Astrocyte (in vitro differentiated cells and primary cell): ENCODE measurements around the gene ARF1. TPM values are rescaled to one million over a fixed set of nuclear protein-coding genes. Genes with fewer than 3 reads are reported as not detected.

Experiments used
- DNase-seq: peaks from one replicate; pipeline ENCODE4 v3.0.0-alpha.2; 2010; ENCODE audit warnings: low read depth
- FAIRE-seq: peaks from 2 replicates; lab custom pipeline; 2011; peaks lifted over from hg19 to GRCh38; lab: Jason Lieb, UNC
- H2AFZ ChIP-seq: 2 replicates; pipeline ENCODE4 v1.6.0; 2012; ENCODE audit warnings: low read depth, low read length, inconsistent platforms
- H3K27ac ChIP-seq: 2 replicates; pipeline ENCODE4 v1.5.1; 2011; ENCODE audit warnings: low read depth, low read length, inconsistent platforms
- H3K27me3 ChIP-seq: 2 replicates; pipeline ENCODE4 v1.6.0; 2011; ENCODE audit warnings: low read length, inconsistent platforms; ENCODE audit not compliant: insufficient read depth
- H3K36me3 ChIP-seq: 2 replicates; pipeline ENCODE4 v1.5.1; 2011; ENCODE audit warnings: low read length, inconsistent platforms; ENCODE audit not compliant: insufficient read depth
- H3K4me1 ChIP-seq: 2 replicates; pipeline ENCODE4 v1.5.1; 2011; ENCODE audit warnings: low read length, inconsistent platforms; ENCODE audit not compliant: insufficient read depth
- H3K4me2 ChIP-seq: 2 replicates; pipeline ENCODE4 v1.6.0; 2012; ENCODE audit warnings: low read length, inconsistent platforms
- H3K4me3 ChIP-seq: 2 replicates; pipeline ENCODE4 v1.5.1; 2011; ENCODE audit warnings: low read depth, mild to moderate bottlenecking, low read length, inconsistent platforms; ENCODE audit not compliant: insufficient read depth
- H3K79me2 ChIP-seq: 2 replicates; pipeline ENCODE4 v1.6.0; 2012; ENCODE audit warnings: mild to moderate bottlenecking, low read length, inconsistent platforms; ENCODE audit not compliant: insufficient read depth
- H3K9ac ChIP-seq: 2 replicates; pipeline ENCODE4 v1.6.0; 2012; ENCODE audit warnings: mild to moderate bottlenecking, low read length, inconsistent platforms
- H3K9me3 ChIP-seq: 2 replicates; pipeline ENCODE4 v1.5.1; 2012; ENCODE audit warnings: low read depth, mild to moderate bottlenecking, low read length, inconsistent platforms; ENCODE audit not compliant: insufficient read depth
- H4K20me1 ChIP-seq: 2 replicates; pipeline ENCODE4 v1.6.0; 2012; ENCODE audit warnings: low read length, inconsistent platforms; ENCODE audit not compliant: insufficient read depth
- H3K27ac Mint-ChIP-seq: one replicate; pipeline ENCODE4 v1.8.0; 2021; ENCODE audit warnings: mild to moderate bottlenecking, mixed read lengths; ENCODE audit not compliant: unreplicated experiment
- H3K27me3 Mint-ChIP-seq: one replicate; pipeline ENCODE4 v1.8.0; 2021; ENCODE audit warnings: low read depth, mixed read lengths; ENCODE audit not compliant: unreplicated experiment
- H3K36me3 Mint-ChIP-seq: one replicate; pipeline ENCODE4 v1.8.0; 2021; ENCODE audit warnings: low read depth, mixed read lengths; ENCODE audit not compliant: unreplicated experiment
- H3K4me1 Mint-ChIP-seq: one replicate; pipeline ENCODE4 v1.8.0; 2021; ENCODE audit warnings: low read depth, mixed read lengths; ENCODE audit not compliant: unreplicated experiment
- H3K4me3 Mint-ChIP-seq: one replicate; pipeline ENCODE4 v1.8.0; 2021; ENCODE audit warnings: mild to moderate bottlenecking, moderate library complexity, mixed read lengths; ENCODE audit not compliant: unreplicated experiment
- H3K9me3 Mint-ChIP-seq: one replicate; pipeline ENCODE4 v1.8.0; 2021; ENCODE audit warnings: mild to moderate bottlenecking, mixed read lengths; ENCODE audit not compliant: unreplicated experiment
- EZH2 ChIP-seq: IDR thresholded peaks from 2 replicates; pipeline ENCODE4 v1.6.1; 2012; ENCODE audit warnings: mild to moderate bottlenecking, low read length, inconsistent platforms; ENCODE audit not compliant: insufficient read depth
- total RNA-seq: library from RNA; stranded (reverse); gene quantifications from 2 replicates; pipeline ENCODE4 v1.2.1, GENCODE V29; 2021
- TF ChIP-seq, protein P1 (sequence below): IDR thresholded peaks from 2 replicates; pipeline ENCODE4 v1.5.1; 2011; ENCODE audit warnings: low read depth, mild to moderate bottlenecking, inconsistent platforms, low read length, moderate library complexity; ENCODE audit not compliant: insufficient read depth

ARF1 gene
- total RNA-seq, 1 donor from 2014 or later: 431 TPM

DNA sequence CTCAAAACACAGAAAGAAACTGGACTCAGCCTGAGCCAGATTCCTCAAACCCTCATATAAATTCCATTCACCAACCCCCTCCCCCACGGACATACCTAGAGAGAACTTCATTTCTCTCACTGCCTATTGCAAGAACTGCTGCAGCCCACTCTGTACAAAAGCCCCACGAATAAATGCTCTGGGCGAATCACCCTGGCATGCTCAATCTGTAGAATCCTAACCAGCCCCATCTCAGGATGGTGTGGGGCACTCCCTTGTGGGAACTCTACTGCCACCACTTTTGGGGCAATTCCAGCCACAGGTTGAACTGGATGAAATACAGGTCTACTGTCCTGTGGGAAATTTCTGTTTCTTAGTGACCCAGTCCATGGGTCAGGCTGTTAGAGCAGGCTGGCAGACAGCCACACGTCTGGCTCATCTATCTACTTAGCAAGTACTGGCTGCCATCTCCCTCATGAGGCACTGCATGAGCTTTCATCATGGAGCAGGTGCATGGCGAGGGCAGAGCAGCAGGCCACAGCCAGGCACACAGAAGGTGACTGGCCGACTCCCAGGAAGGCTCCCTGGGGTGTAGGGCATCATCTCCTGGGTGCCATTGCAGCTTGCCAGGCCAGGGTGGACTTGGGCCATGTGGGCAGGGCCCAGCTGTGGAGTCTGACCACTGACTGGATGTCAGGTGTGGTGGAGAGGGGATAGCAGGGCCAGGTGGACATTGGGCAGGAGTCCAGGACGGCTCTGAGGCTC lies 22.2 kb downstream of the ARF1 start:
- peak overlapping the region; percentile 20 for H3K27ac Mint-ChIP-seq
- Histone ChIP-seq H3K27me3 (no peaks in the 10 kb centered on the region), H4K20me1 (peaks cover 23% of the 10 kb centered on the region), H3K27ac (no peak overlapping the region), H3K79me2 (peaks cover 60% of the 10 kb centered on the region), H2AFZ (no peak overlapping the region), H3K4me2 (no peak overlapping the region), H3K4me1 (peaks cover 8% of the 10 kb centered on the region), H3K9ac (no peak overlapping the region), H3K4me3 (no peak overlapping the region), H3K9me3 (no peaks in the 10 kb centered on the region), H3K36me3 (no peaks in the 10 kb centered on the region)
- H3K36me3 Mint-ChIP-seq: peaks cover 6% of the 10 kb centered on the region
- H3K27me3 Mint-ChIP-seq: no peaks in the 10 kb centered on the region
- H3K9me3 Mint-ChIP-seq: no peaks in the 10 kb centered on the region
- H3K4me3 Mint-ChIP-seq: peak overlapping the region; percentile 91
- FAIRE-seq (no peak), DNase-seq (no peak)
- peaks cover 13% of the 10 kb centered on the region for H3K4me1 Mint-ChIP-seq
- no peak for TF ChIP-seq EZH2
- TF ChIP-seq, protein P1, sequence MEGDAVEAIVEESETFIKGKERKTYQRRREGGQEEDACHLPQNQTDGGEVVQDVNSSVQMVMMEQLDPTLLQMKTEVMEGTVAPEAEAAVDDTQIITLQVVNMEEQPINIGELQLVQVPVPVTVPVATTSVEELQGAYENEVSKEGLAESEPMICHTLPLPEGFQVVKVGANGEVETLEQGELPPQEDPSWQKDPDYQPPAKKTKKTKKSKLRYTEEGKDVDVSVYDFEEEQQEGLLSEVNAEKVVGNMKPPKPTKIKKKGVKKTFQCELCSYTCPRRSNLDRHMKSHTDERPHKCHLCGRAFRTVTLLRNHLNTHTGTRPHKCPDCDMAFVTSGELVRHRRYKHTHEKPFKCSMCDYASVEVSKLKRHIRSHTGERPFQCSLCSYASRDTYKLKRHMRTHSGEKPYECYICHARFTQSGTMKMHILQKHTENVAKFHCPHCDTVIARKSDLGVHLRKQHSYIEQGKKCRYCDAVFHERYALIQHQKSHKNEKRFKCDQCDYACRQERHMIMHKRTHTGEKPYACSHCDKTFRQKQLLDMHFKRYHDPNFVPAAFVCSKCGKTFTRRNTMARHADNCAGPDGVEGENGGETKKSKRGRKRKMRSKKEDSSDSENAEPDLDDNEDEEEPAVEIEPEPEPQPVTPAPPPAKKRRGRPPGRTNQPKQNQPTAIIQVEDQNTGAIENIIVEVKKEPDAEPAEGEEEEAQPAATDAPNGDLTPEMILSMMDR: no peak

DNA sequence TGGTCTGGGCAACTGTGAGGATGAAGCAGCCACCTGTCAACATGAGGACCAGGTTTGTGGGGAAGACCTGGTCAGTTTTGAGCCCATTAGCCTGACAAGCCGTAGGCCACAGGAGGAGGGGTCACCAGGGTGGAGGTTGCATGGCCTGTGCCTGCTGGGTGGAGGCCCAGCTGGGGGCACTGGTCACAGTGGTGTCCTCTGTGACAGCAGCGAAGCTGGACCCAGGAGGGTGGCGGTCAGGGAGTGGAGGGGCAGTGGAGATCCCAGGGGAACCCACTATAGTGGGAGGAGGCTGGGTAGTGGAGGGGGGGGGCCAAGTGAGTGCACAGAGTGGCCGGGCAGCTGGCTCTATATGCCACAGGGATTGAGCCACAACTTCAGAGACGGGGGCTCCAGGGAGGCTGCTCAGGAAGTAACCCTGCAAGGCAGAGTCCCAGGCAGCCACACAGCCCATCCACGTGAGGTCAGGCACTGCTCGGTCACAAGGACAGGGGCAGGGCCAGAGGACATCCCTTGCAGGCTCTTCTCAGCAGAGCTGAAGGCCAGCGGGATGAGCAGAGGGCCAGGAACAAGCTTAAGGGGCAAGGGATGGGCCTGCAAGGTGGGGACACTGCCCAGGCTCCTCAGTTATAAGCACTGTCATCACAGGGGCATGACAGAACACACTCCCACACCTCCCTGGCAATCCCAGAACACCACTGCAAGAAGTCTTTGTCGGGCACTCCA lies 22.9 kb downstream of the ARF1 start:
- no peak overlapping the region for H3K27ac Mint-ChIP-seq
- Histone ChIP-seq H3K27me3 (no peaks in the 10 kb centered on the region), H3K4me3 (no peak overlapping the region), H4K20me1 (peaks cover 16% of the 10 kb centered on the region), H3K79me2 (peaks cover 53% of the 10 kb centered on the region), H3K4me1 (peaks cover 14% of the 10 kb centered on the region), H3K4me2 (no peak overlapping the region), H2AFZ (no peak overlapping the region), H3K27ac (no peak overlapping the region), H3K36me3 (no peaks in the 10 kb centered on the region), H3K9me3 (no peaks in the 10 kb centered on the region), H3K9ac (no peak overlapping the region)
- H3K27me3 Mint-ChIP-seq: no peaks in the 10 kb centered on the region
- H3K36me3 Mint-ChIP-seq: peaks cover 6% of the 10 kb centered on the region
- H3K4me1 Mint-ChIP-seq: peaks cover 13% of the 10 kb centered on the region
- H3K9me3 Mint-ChIP-seq: no peaks in the 10 kb centered on the region
- no peak for FAIRE-seq
- no peak for TF ChIP-seq EZH2
- TF ChIP-seq, protein P1: no peak
- DNase-seq: no peak
- no peak overlapping the region for H3K4me3 Mint-ChIP-seq
